OCI-LY7 (cell line): ENCODE results near the gene SIRPG. TPM values are rescaled to one million over a fixed set of nuclear protein-coding genes. Genes with fewer than 3 reads are reported as not detected.

ENCODE experiments used
- BruUV-seq: library from RNA; stranded (reverse); fragments of 400-500 nt; replicated peaks from 2 replicates; lab custom pipeline; 2021; lab: Mats Ljungman, UMichigan
- CTCF ChIA-PET: fragments of 300-600 bp; sonication (Branson Sonifier 250); formaldehyde crosslinking; loops from one replicate; lab custom pipeline; 2022; ENCODE audit warnings: antibody characterized with exemption; ENCODE audit not compliant: unreplicated experiment; lab: Charles Lee
- POLR2A ChIA-PET: fragments of 300-600 bp; sonication (Branson Sonifier 250); formaldehyde crosslinking; loops from one replicate; lab custom pipeline; 2022; ENCODE audit warnings: antibody characterized with exemption; lab: Charles Lee
- DNase-seq: peaks from one replicate; pipeline ENCODE4 v3.0.0-alpha.2; 2015; ENCODE audit warnings: low spot score
- H2AFZ ChIP-seq: fragments of 200-600 bp; sonication (generic), shearing (Covaris generic); 2 replicates; pipeline ENCODE4 v1.6.1; 2014; ENCODE audit warnings: mild to moderate bottlenecking, antibody characterized with exemption, low read length, moderate library complexity
- H3K27ac ChIP-seq: fragments of 200-600 bp; sonication (generic); 2 replicates; pipeline ENCODE4 v1.5.1; 2014; ENCODE audit warnings: mixed run types, low read depth, mild to moderate bottlenecking, moderate library complexity, low read length, inconsistent platforms; ENCODE audit not compliant: poor library complexity, severe bottlenecking
- H3K36me3 ChIP-seq: fragments of 200-600 bp; sonication (generic); 2 replicates; pipeline ENCODE4 v1.6.1; 2014; ENCODE audit warnings: mild to moderate bottlenecking, antibody characterized with exemption, low read length, moderate library complexity, mixed read lengths; ENCODE audit not compliant: insufficient read depth
- H3K4me1 ChIP-seq: fragments of 200-600 bp; sonication (generic); 2 replicates; pipeline ENCODE4 v1.5.1; 2014; ENCODE audit warnings: mild to moderate bottlenecking, low read length; ENCODE audit not compliant: insufficient read depth, poor library complexity, severe bottlenecking
- H3K4me2 ChIP-seq: fragments of 200-600 bp; sonication (generic); 2 replicates; pipeline ENCODE4 v1.6.1; 2014; ENCODE audit warnings: mild to moderate bottlenecking, low read length
- H3K4me3 ChIP-seq: fragments of 200-600 bp; sonication (generic); 2 replicates; pipeline ENCODE4 v1.5.1; 2014; ENCODE audit warnings: mild to moderate bottlenecking, low read depth, low read length; ENCODE audit not compliant: poor library complexity, severe bottlenecking
- H3K79me2 ChIP-seq: fragments of 200-600 bp; sonication (generic); 2 replicates; pipeline ENCODE4 v1.6.1; 2016; ENCODE audit warnings: low read depth, mild to moderate bottlenecking, low read length, moderate library complexity, mixed read lengths; ENCODE audit not compliant: insufficient read depth
- H3K9me2 ChIP-seq: fragments of 200-600 bp; sonication (generic); 2 replicates; pipeline ENCODE4 v1.6.1; 2016; ENCODE audit warnings: mild to moderate bottlenecking, low read length, mixed read lengths; ENCODE audit not compliant: insufficient read depth
- H3K9me3 ChIP-seq: fragments of 200-600 bp; sonication (generic); 2 replicates; pipeline ENCODE4 v1.6.1; 2014; ENCODE audit warnings: mild to moderate bottlenecking, mixed run types, low read length, mixed read lengths
- H4K20me1 ChIP-seq: fragments of 200-600 bp; sonication (generic); 2 replicates; pipeline ENCODE4 v1.6.1; 2014; ENCODE audit warnings: mild to moderate bottlenecking, antibody characterized with exemption, low read length, moderate library complexity, mixed read lengths; ENCODE audit not compliant: insufficient read depth
- CTCF ChIP-seq: fragments of 200-600 bp; sonication (generic); conservative IDR thresholded peaks from 2 replicates; pipeline ENCODE4 v1.5.1; 2014; ENCODE audit warnings: mild to moderate bottlenecking, antibody characterized with exemption, low read length, moderate library complexity, mixed read lengths
- EZH2phosphoT487 ChIP-seq: fragments of 200-600 bp; sonication (generic); IDR thresholded peaks from 2 replicates; pipeline ENCODE4 v1.6.1; 2018; ENCODE audit warnings: low read depth, borderline replicate concordance, mild to moderate bottlenecking, mixed run types, antibody characterized with exemption, low read length, moderate library complexity, mixed read lengths
- intact Hi-C: fragments of 100-400 bp; cut with micrococcal nuclease; formaldehyde crosslinking; loops from one replicate; pipeline ENCODE4 v1.10.0; 2022; ENCODE audit not compliant: unreplicated experiment
- total RNA-seq, 2 experiments: library from RNA; depleted of rRNA in 1 of 2; stranded (reverse); fragments of >200 nt in 1 of 2; shearing (Covaris generic) in 1 of 2; gene quantifications; 2 replicates each; pipeline ENCODE4 v1.2.3, GENCODE V29; 2014 to 2022

The SIRPG gene
- total RNA-seq, 2 experiments from 2014 or later = not detected

GRCh38 chr20:1684872-1685271 lies 27.3 kb upstream of the SIRPG start:
- intact Hi-C loops = no loop called here
- H3K27ac ChIP-seq = no peak overlapping the region
- no peak overlapping the region for H3K4me3 ChIP-seq
- H3K4me1 ChIP-seq = no peaks in the 10 kb centered on the region
- no TSS peak for BruUV-seq
- no peak overlapping the region for H2AFZ ChIP-seq
- no peaks in the 10 kb centered on the region for H3K79me2 ChIP-seq
- POLR2A ChIA-PET = no interaction called here
- no peaks in the 10 kb centered on the region for H3K9me3 ChIP-seq
- CTCF ChIA-PET = no interaction called here
- DNase-seq = no peak
- H3K36me3 ChIP-seq = no peaks in the 10 kb centered on the region
- TF ChIP-seq CTCF (no peak), EZH2phosphoT487 (no peak)
- no peaks in the 10 kb centered on the region for H3K9me2 ChIP-seq
- no peak overlapping the region for H3K4me2 ChIP-seq
- no peaks in the 10 kb centered on the region for H4K20me1 ChIP-seq

- Histone ChIP-seq H2AFZ (no peak overlapping the region), H3K9me2 (no peaks in the 10 kb centered on the region), H3K79me2 (no peaks in the 10 kb centered on the region), H3K9me3 (no peaks in the 10 kb centered on the region), H3K36me3 (no peaks in the 10 kb centered on the region), H3K4me1 (no peaks in the 10 kb centered on the region), H3K27ac (no peak overlapping the region), H3K4me3 (no peak overlapping the region), H3K4me2 (no peak overlapping the region), H4K20me1 (no peaks in the 10 kb centered on the region)
- POLR2A ChIA-PET = interaction anchor here (0.7 kb wide), 1 partner anchor 696 kb away, joined by 3 read pairs; no protein-coding TSS in a partner anchor
- no TSS peak for BruUV-seq
- TF ChIP-seq EZH2phosphoT487 (no peak), CTCF (no peak)
- CTCF ChIA-PET = no interaction called here
- intact Hi-C loops = no loop called here
- DNase-seq = no peak
Measured at GRCh38 chr20:1676650-1677049, 19.1 kb upstream of the SIRPG start.

- Histone ChIP-seq H2AFZ (no peak overlapping the region), H3K4me2 (no peak overlapping the region), H3K4me1 (no peaks in the 10 kb centered on the region), H3K9me3 (no peaks in the 10 kb centered on the region), H3K79me2 (no peaks in the 10 kb centered on the region), H3K4me3 (no peak overlapping the region), H3K9me2 (no peaks in the 10 kb centered on the region), H3K36me3 (no peaks in the 10 kb centered on the region), H3K27ac (no peak overlapping the region), H4K20me1 (no peaks in the 10 kb centered on the region)
- BruUV-seq = no TSS peak
- POLR2A ChIA-PET = no interaction called here
- TF ChIP-seq EZH2phosphoT487 = no peak
- no peak for TF ChIP-seq CTCF
- CTCF ChIA-PET = no interaction called here
- DNase-seq = no peak
- intact Hi-C loops = no loop called here
Measured at GRCh38 chr20:1674990-1675780, 17.6 kb upstream of the SIRPG start.
